Endothelial cell of umbilical vein (primary cell): ENCODE measurements around the gene BHLHE41. TPM values are rescaled to one million over a fixed set of nuclear protein-coding genes. Genes with fewer than 3 reads are reported as not detected.

Experiments used
- BruUV-seq: library from RNA; stranded (reverse); fragments of 400-500 nt; replicated peaks from 2 replicates; lab custom pipeline; 2021; lab: Mats Ljungman, UMichigan
- CTCF ChIA-PET: fragments of 300-600, 350-600 bp; sonication (Branson Sonifier 250); formaldehyde crosslinking; loops from one replicate; lab custom pipeline; 2021; ENCODE audit warnings: antibody characterized with exemption, inconsistent platforms; lab: Charles Lee
- POLR2A ChIA-PET: fragments of 300-600, 350-600 bp; sonication (Branson Sonifier 250); formaldehyde crosslinking; loops from one replicate; lab custom pipeline; 2021; ENCODE audit warnings: antibody characterized with exemption, inconsistent platforms; lab: Charles Lee
- DNase-seq: peaks from one replicate; pipeline ENCODE4 v3.0.0-alpha.2; 2011; ENCODE audit warnings: low read depth, low spot score
- FAIRE-seq: peaks from 2 replicates; lab custom pipeline; 2011; peaks lifted over from hg19 to GRCh38; lab: Jason Lieb, UNC
- H2AFZ ChIP-seq: 2 replicates; pipeline ENCODE4 v1.6.0; 2012; ENCODE audit warnings: low read depth, low read length, control low read depth, inconsistent platforms
- H3K27ac ChIP-seq: 2 replicates; pipeline ENCODE4 v1.5.1; 2011; ENCODE audit warnings: low read depth, mild to moderate bottlenecking, control low read depth, low read length, moderate library complexity; ENCODE audit not compliant: insufficient read depth
- H3K27me3 ChIP-seq, 2 experiments: 2 replicates each; pipeline versions ENCODE4 v1.6.0 to v1.6.1; 2011; ENCODE audit warnings: low read length in 2 of 2, mixed read lengths in 1 of 2; ENCODE audit not compliant: control insufficient read depth in 2 of 2, insufficient read depth in 2 of 2
- H3K36me3 ChIP-seq, 2 experiments: 2 replicates in 1 of 2; 3 replicates in 1 of 2; pipeline ENCODE4 v1.5.1; 2011; ENCODE audit warnings: low read length in 2 of 2, mild to moderate bottlenecking in 1 of 2, moderate library complexity in 1 of 2; ENCODE audit not compliant: control insufficient read depth in 2 of 2, insufficient read depth in 2 of 2; ENCODE audit errors: extremely low read depth in 1 of 2
- H3K4me1 ChIP-seq: 3 replicates; pipeline ENCODE4 v1.5.1; 2011; ENCODE audit warnings: mild to moderate bottlenecking, low read length; ENCODE audit not compliant: control insufficient read depth, insufficient read depth; ENCODE audit errors: extremely low read depth
- H3K4me2 ChIP-seq: 2 replicates; pipeline ENCODE4 v1.6.1; 2011; ENCODE audit warnings: low read length, control low read depth, mixed read lengths; ENCODE audit not compliant: insufficient read depth
- H3K4me3 ChIP-seq, 3 experiments: fragments of 200-600 bp in 1 of 3; sonication (generic), shearing (Covaris generic) in 1 of 3; replicated peaks in 1 of 3; 2 replicates each; pipeline ENCODE4 v1.5.1; 2011 to 2016; ENCODE audit warnings: control low read depth in 3 of 3, low read length in 3 of 3, mild to moderate bottlenecking in 2 of 3, inconsistent platforms in 1 of 3, low read depth in 1 of 3, moderate library complexity in 1 of 3; ENCODE audit not compliant: insufficient read depth in 1 of 3
- H3K79me2 ChIP-seq: 2 replicates; pipeline ENCODE4 v1.6.0; 2012; ENCODE audit warnings: low read length, inconsistent platforms; ENCODE audit not compliant: control insufficient read depth, insufficient read depth
- H3K9ac ChIP-seq: replicated peaks from 2 replicates; pipeline ENCODE3; 2011; ENCODE audit warnings: low read length, control low read depth; ENCODE audit not compliant: insufficient read depth; ENCODE audit errors: extremely low read depth
- H3K9me1 ChIP-seq: replicated peaks from 3 replicates; pipeline ENCODE4 v1.6.0; 2011; ENCODE audit warnings: mild to moderate bottlenecking, low read length; ENCODE audit not compliant: control insufficient read depth, insufficient read depth; ENCODE audit errors: extremely low read depth
- H3K9me3 ChIP-seq: replicated peaks from 2 replicates; pipeline ENCODE4 v1.5.1; 2012; ENCODE audit warnings: low read length, inconsistent platforms; ENCODE audit not compliant: control insufficient read depth, insufficient read depth
- H4K20me1 ChIP-seq: replicated peaks from 2 replicates; pipeline ENCODE3; 2011; ENCODE audit warnings: mild to moderate bottlenecking, low read length; ENCODE audit not compliant: control insufficient read depth, insufficient read depth; ENCODE audit errors: extremely low read depth
- CTCF ChIP-seq, 2 donors: IDR thresholded peaks; 1 replicate in 1 of 2; 2 replicates in 1 of 2; pipeline ENCODE4 v1.5.1; 2011; ENCODE audit warnings: low read length in 2 of 2, mild to moderate bottlenecking in 2 of 2, moderate library complexity in 2 of 2, control low read depth in 1 of 2, inconsistent platforms in 1 of 2, low read depth in 1 of 2; ENCODE audit not compliant: insufficient read depth in 1 of 2; ENCODE audit errors: extremely low read depth in 1 of 2
- EZH2 ChIP-seq: IDR thresholded peaks from 2 replicates; pipeline ENCODE4 v1.6.1; 2012; ENCODE audit warnings: borderline replicate concordance, low read depth, mild to moderate bottlenecking, moderate library complexity, low read length, inconsistent platforms; ENCODE audit not compliant: severe bottlenecking
- GATA2 ChIP-seq: IDR thresholded peaks from 2 replicates; pipeline ENCODE4 v1.7.0; 2011; ENCODE audit warnings: low read depth, mild to moderate bottlenecking, moderate library complexity, mixed read lengths, low read length; ENCODE audit not compliant: insufficient read length, insufficient read depth
- JUN ChIP-seq: IDR thresholded peaks from 2 replicates; pipeline ENCODE4 v1.6.1; 2011; ENCODE audit warnings: borderline replicate concordance, low read depth; ENCODE audit not compliant: insufficient read length, insufficient read depth
- MYC ChIP-seq: IDR thresholded peaks from one replicate; pipeline ENCODE4 v1.6.1; 2011; ENCODE audit warnings: mild to moderate bottlenecking, low read depth, low read length
- POLR2A ChIP-seq: IDR thresholded peaks from 2 replicates; pipeline ENCODE4 v1.6.1; 2012; ENCODE audit warnings: low read depth, mild to moderate bottlenecking, control low read depth, low read length
- POLR2AphosphoS5 ChIP-seq: IDR thresholded peaks from 2 replicates; pipeline ENCODE4 v1.6.1; 2012; ENCODE audit warnings: low read depth, mild to moderate bottlenecking, control low read depth, low read length, moderate library complexity; ENCODE audit not compliant: insufficient read depth
- dilution Hi-C: fragments of 300-500 bp; cut with MboI; formaldehyde crosslinking; loops from one replicate; pipeline ENCODE4 v1.15.0; 2019; ENCODE audit warnings: low sequenced_read_pairs; ENCODE audit not compliant: extremely low pct_ligation_motif_present
- intact Hi-C: fragments of 100-400 bp; cut with micrococcal nuclease; formaldehyde crosslinking; loops from one replicate; pipeline ENCODE4 v1.10.0; 2022
- polyA plus RNA-seq, 4 experiments: library from polyadenylated mRNA; depleted of rRNA in 3 of 4; stranded (reverse) in 3 of 4; unstranded in 1 of 4; fragments of >200 nt; gene quantifications; 2 replicates each; pipeline versions ENCODE4 v1.2.1 to v1.2.3, GENCODE V29; 2011 to 2012; ENCODE audit warnings: missing spikeins in 1 of 4
- total RNA-seq: library from RNA; stranded (reverse); gene quantifications from 2 replicates; pipeline ENCODE4 v1.2.3, GENCODE V29; 2021

BHLHE41 gene
- total and polyA plus RNA-seq, 2 donors (not counting 3 experiments of a cell fraction or from before 2014, with no cell fraction given), result 0.12 to 0.24 TPM

GRCh38 chr12:26131936-26132335 is 7.1 kb upstream of the BHLHE41 start:
- no peak for DNase-seq
- POLR2A ChIA-PET, result no interaction called here

More at GRCh38 chr12:26131936-26132335, 7.1 kb upstream of the BHLHE41 start:
- Histone ChIP-seq H3K9ac (no peak overlapping the region), H3K79me2 (no peaks in the 10 kb centered on the region), H4K20me1 (no peaks in the 10 kb centered on the region), H3K36me3 (no peaks in the 10 kb centered on the region), H3K4me2 (no peak overlapping the region), H3K27me3 (peaks cover 26 to 44% of the 10 kb centered on the region in 2 experiments), H2AFZ (no peak overlapping the region), H3K9me1 (no peaks in the 10 kb centered on the region), H3K27ac (no peak overlapping the region), H3K4me3 (no peak overlapping the region), H3K9me3 (no peaks in the 10 kb centered on the region), H3K4me1 (no peaks in the 10 kb centered on the region)
- intact Hi-C loops, result no loop called here
- dilution Hi-C loops, result no loop called here
- CTCF ChIA-PET, result interaction anchor here (1.5 kb wide), 1 partner anchor 12 kb away, joined by 3 read pairs; no protein-coding TSS in a partner anchor
- no TSS peak for BruUV-seq
- no peak for TF ChIP-seq POLR2A
- no peak for TF ChIP-seq POLR2AphosphoS5
- TF ChIP-seq GATA2, result no peak
- TF ChIP-seq MYC, result no peak
- no peak for TF ChIP-seq JUN
- TF ChIP-seq EZH2, result no peak
- no peak for TF ChIP-seq CTCF (IDR thresholded peaks at IDR 0.05; ENCODE audit: extremely low read depth in 1 of 2, insufficient read depth in 1 of 2, low read depth in 1 of 2, low read length in 2 of 2)
- FAIRE-seq, result no peak
